Sigmoid colon (tissue), 7 donors: ENCODE results near the gene PHLDB2. TPM values are rescaled to one million over a fixed set of nuclear protein-coding genes. Genes with fewer than 3 reads are reported as not detected.

Experiments used
- DNase-seq: peaks from one replicate; pipeline ENCODE4 v3.0.0-alpha.2; 2019
- H3K27ac ChIP-seq, 4 donors: fragments of 200-600 bp; sonication (generic); one replicate each; pipeline ENCODE4 v1.5.1; 2016 to 2019; ENCODE audit warnings: mild to moderate bottlenecking in 1 of 4
- H3K27me3 ChIP-seq, 3 donors: fragments of 200-600 bp; sonication (generic); one replicate each; pipeline ENCODE4 v1.5.1; 2019; ENCODE audit warnings: mild to moderate bottlenecking in 1 of 3
- H3K36me3 ChIP-seq, 4 donors: fragments of 200-600 bp; sonication (generic); one replicate each; pipeline ENCODE4 v1.5.1; 2016 to 2019
- H3K4me1 ChIP-seq, 4 donors: fragments of 200-600 bp; sonication (generic); one replicate each; pipeline ENCODE4 v1.5.1; 2017 to 2019
- H3K4me3 ChIP-seq, 4 donors: fragments of 200-600 bp; sonication (generic); one replicate each; pipeline ENCODE4 v1.5.1; 2017 to 2019; ENCODE audit warnings: mild to moderate bottlenecking in 2 of 4, moderate library complexity in 1 of 4
- H3K9me3 ChIP-seq, 4 donors: fragments of 200-600 bp in 3 of 4; sonication (generic) in 3 of 4; one replicate each; pipeline versions ENCODE4 v1.5.1 to v1.6.1; 2013 to 2019
- CTCF ChIP-seq, 4 experiments: fragments of 450-650 bp in 3 of 4; fragments of 200-600 bp in 1 of 4; IDR thresholded peaks; one replicate each; pipeline ENCODE4 v1.5.1; 2016 to 2019; ENCODE audit warnings: antibody characterized with exemption in 4 of 4, mild to moderate bottlenecking in 3 of 4, moderate library complexity in 2 of 4
- EP300 ChIP-seq, 4 donors: sonication (generic); formaldehyde crosslinking; IDR thresholded peaks; one replicate each; pipeline ENCODE4 v1.6.1; 2017; ENCODE audit warnings: antibody characterized with exemption in 4 of 4
- POLR2A ChIP-seq, 2 donors: fragments of 450-650 bp; IDR thresholded peaks; one replicate each; pipeline ENCODE4 v1.6.1; 2016; ENCODE audit warnings: antibody characterized with exemption in 2 of 2, mild to moderate bottlenecking in 2 of 2, moderate library complexity in 2 of 2
- POLR2AphosphoS5 ChIP-seq, 4 donors: sonication (generic); formaldehyde crosslinking; IDR thresholded peaks; one replicate each; pipeline ENCODE4 v1.6.1; 2017; ENCODE audit warnings: antibody characterized with exemption in 4 of 4
- WGBS, 2 donors: extraction: QIAGEN DNeasy Blood & Tissue Kit; methylation state at CpG; one replicate each; pipeline ENCODE4 v1.1.7; 2013; 5-methylcytosine and 5-hydroxymethylcytosine counted together
- intact Hi-C: fragments of 100-400 bp; cut with DNase I; formaldehyde crosslinking; loops from one replicate; pipeline ENCODE4 v1.15.1; 2023
- polyA plus RNA-seq, 3 donors: library from polyadenylated mRNA; stranded (reverse); fragments of 200-250 nt; gene quantifications; one replicate each; pipeline ENCODE4 v1.2.3, GENCODE V29; 2013
- total RNA-seq, 4 donors: library from RNA; depleted of rRNA; stranded (reverse); fragments of >200 nt; gene quantifications; one replicate each; pipeline ENCODE4 v1.1.0, GENCODE V29; 2016
- donor health status: healthy with polysubstance abuse.
- donor health status: Bipolar disorder and iron deficiency.
- donor health status: healthy.

The PHLDB2 gene
- total and polyA plus RNA-seq, 7 donors = 4.4 to 471 (median 120) TPM

GRCh38 chr3:111968319-111969054, 109.4 kb downstream of the PHLDB2 start:
- no peaks in the 10 kb centered on the region for H3K27me3 ChIP-seq
- WGBS, 2 donors = 54 to 58% methylated on average over 5 of the region's 5 CpGs
- H3K4me1 ChIP-seq = peaks cover 0 to 32% (median 19%) of the 10 kb centered on the region in 4 donors
- no peak overlapping the region for H3K4me3 ChIP-seq
- no peak for DNase-seq
- TF ChIP-seq POLR2AphosphoS5 (IDR thresholded peaks at IDR 0.05) (no peak), CTCF (IDR thresholded peaks at IDR 0.05) (no peak), EP300 (IDR thresholded peaks at IDR 0.05) (no peak), POLR2A (IDR thresholded peaks at IDR 0.05) (no peak)
- H3K36me3 ChIP-seq = peaks cover 0 to 68% (median 0%) of the 10 kb centered on the region in 4 donors
- H3K27ac ChIP-seq = peak overlapping the region in 3 of 4 donors; percentile 44 to 48 (median 45)
- no peaks in the 10 kb centered on the region for H3K9me3 ChIP-seq
- intact Hi-C loops = no loop called here

DNA sequence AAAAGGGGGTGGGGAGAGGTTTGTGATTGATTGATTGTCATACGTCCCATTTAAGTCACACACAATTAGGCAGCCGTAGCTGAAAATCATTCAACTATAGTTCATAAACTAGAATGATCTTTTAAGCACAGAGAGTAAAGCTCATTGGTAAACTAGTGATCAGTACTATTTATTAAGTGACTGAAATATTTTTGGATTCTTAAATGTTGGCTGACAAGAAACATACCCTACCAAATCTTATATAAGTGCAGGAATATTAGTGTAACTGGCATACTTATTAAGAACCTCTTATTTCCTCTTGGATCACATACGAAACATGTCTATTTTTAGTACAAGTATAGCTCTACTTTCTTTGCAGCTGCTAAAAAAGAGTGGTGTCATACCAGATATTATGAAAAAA, 111.3 kb downstream of the PHLDB2 start:
- Histone ChIP-seq H3K4me3 (no peak overlapping the region), H3K27ac (peak overlapping the region in 3 of 4 donors; percentile 4 to 15 (median 10)), H3K9me3 (no peaks in the 10 kb centered on the region), H3K36me3 (peaks cover 0 to 66% (median 1%) of the 10 kb centered on the region in 4 donors), H3K4me1 (peaks cover 0 to 32% (median 19%) of the 10 kb centered on the region in 4 donors), H3K27me3 (no peaks in the 10 kb centered on the region)
- intact Hi-C loops = no loop called here
- TF ChIP-seq CTCF (IDR thresholded peaks at IDR 0.05) (no peak), POLR2AphosphoS5 (IDR thresholded peaks at IDR 0.05) (no peak), POLR2A (IDR thresholded peaks at IDR 0.05) (no peak), EP300 (IDR thresholded peaks at IDR 0.05) (no peak)
- no peak for DNase-seq
- 85 to 93% methylated on average over 3 of the region's 3 CpGs for WGBS, 2 donors

- peaks cover 0 to 31% (median 18%) of the 10 kb centered on the region in 4 donors for H3K4me1 ChIP-seq
- H3K27me3 ChIP-seq = no peaks in the 10 kb centered on the region
- intact Hi-C loops = no loop called here
- no peak for DNase-seq
- H3K36me3 ChIP-seq = peaks cover 0 to 58% (median 1%) of the 10 kb centered on the region in 4 donors
- WGBS, 2 donors = 84 to 88% methylated on average over 11 of the region's 11 CpGs
- H3K4me3 ChIP-seq = no peak overlapping the region
- peak in 1 of 4 donors; percentile 38 for TF ChIP-seq POLR2AphosphoS5 (IDR thresholded peaks at IDR 0.05)
- no peak for TF ChIP-seq POLR2A (IDR thresholded peaks at IDR 0.05)
- peak overlapping the region in 3 of 4 donors; percentile 10 to 33 (median 15) for H3K27ac ChIP-seq
- no peaks in the 10 kb centered on the region for H3K9me3 ChIP-seq
Observed at GRCh38 chr3:111971533-111972130, 112.6 kb downstream of the PHLDB2 start.

- H3K9me3 ChIP-seq = no peaks in the 10 kb centered on the region
- H3K4me3 ChIP-seq = no peak overlapping the region
- TF ChIP-seq EP300 (IDR thresholded peaks at IDR 0.05) (peak in 1 of 4 donors; percentile 1), POLR2AphosphoS5 (IDR thresholded peaks at IDR 0.05) (no peak)
- WGBS, 2 donors = 52 to 80% methylated on average over 3 of the region's 3 CpGs
- DNase-seq = no peak
- H3K27ac ChIP-seq = no peak overlapping the region
- H3K27me3 ChIP-seq = no peaks in the 10 kb centered on the region
- peaks cover 0 to 57% (median 1%) of the 10 kb centered on the region in 4 donors for H3K36me3 ChIP-seq
- intact Hi-C loops = no loop called here
- H3K4me1 ChIP-seq = peaks cover 0 to 19% (median 7%) of the 10 kb centered on the region in 4 donors
Observed at GRCh38 chr3:111972891-111973290, 113.8 kb downstream of the PHLDB2 start.

DNA sequence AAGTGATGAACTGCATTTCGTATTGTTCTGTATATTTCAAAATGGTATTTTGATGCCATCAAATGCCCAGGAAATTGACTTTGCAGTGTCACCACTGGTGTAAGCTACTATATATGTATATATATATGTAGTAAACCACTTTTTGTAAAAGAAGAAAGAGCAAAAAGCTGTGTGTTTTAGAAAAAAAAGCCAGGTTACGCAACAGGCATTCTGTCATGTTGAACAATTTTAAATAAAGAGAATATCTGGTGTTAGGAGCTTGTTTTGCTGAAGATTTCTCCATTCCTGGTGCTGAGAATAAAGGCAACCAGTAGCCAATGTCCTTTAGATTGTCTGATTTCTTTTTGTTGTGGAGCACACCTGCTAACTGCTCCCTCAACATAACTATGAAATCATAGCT, 116.1 kb downstream of the PHLDB2 start:
- TF ChIP-seq POLR2A (IDR thresholded peaks at IDR 0.05) (no peak), CTCF (IDR thresholded peaks at IDR 0.05) (no peak), EP300 (IDR thresholded peaks at IDR 0.05) (no peak), POLR2AphosphoS5 (IDR thresholded peaks at IDR 0.05) (no peak)
- Histone ChIP-seq H3K4me3 (no peak overlapping the region), H3K27ac (no peak overlapping the region), H3K4me1 (peaks cover 0 to 17% (median 3%) of the 10 kb centered on the region in 4 donors), H3K36me3 (peaks cover 0 to 34% (median 1%) of the 10 kb centered on the region in 4 donors), H3K27me3 (no peaks in the 10 kb centered on the region), H3K9me3 (no peaks in the 10 kb centered on the region)
- intact Hi-C loops = no loop called here
- WGBS, 2 donors = 77 to 91% methylated on average over 2 of the region's 2 CpGs
- DNase-seq = no peak
